ENCODE data around the gene CEMIP. TPM values are rescaled to one million over a fixed set of nuclear protein-coding genes. Genes with fewer than 3 reads are reported as not detected.

The CEMIP gene
- total RNA-seq, 1 experiment from 2014 or later: 0.61 TPM

- TF ChIP-seq EZH2 (IDR thresholded peaks at IDR 0.05; ENCODE audit: low read depth) (no peak), CTCF (conservative IDR thresholded peaks at IDR 0.05) (no peak)
- H3K79me2 ChIP-seq (ENCODE audit: low read depth): no peaks in the 10 kb centered on the region
- H3K36me3 ChIP-seq (ENCODE audit: low read depth): no peaks in the 10 kb centered on the region
- CTCF ChIA-PET: interaction anchor here (2.0 kb wide), 1 partner anchor 191 kb away, joined by 9 read pairs; the partner anchor contains the start of gene CEMIP
- H3F3A ChIP-seq (ENCODE audit: insufficient read depth, low read depth): peaks cover 13% of the 10 kb centered on the region; the same call in 1 of the 2 replicates
- H3K27ac ChIP-seq: 0 out of 2 replicates have a peak overlapping the region, but pooled peaks have one; percentile 6
- H3K4me2 ChIP-seq: peak overlapping the region; percentile 69
- no peaks in the 10 kb centered on the region for H3K9me3 ChIP-seq (ENCODE audit: insufficient read depth, low read depth)
- peaks cover 32% of the 10 kb centered on the region for H3K4me1 ChIP-seq (replicated peaks; ENCODE audit: insufficient read depth)
- no peaks in the 10 kb centered on the region for H3K27me3 ChIP-seq (ENCODE audit: insufficient read depth, low read depth)
- H4K20me1 ChIP-seq (ENCODE audit: insufficient read depth): no peaks in the 10 kb centered on the region
- POLR2A ChIA-PET (ENCODE audit: unreplicated experiment): no interaction called here
- H2AFZ ChIP-seq: no peak overlapping the region
- H3K4me3 ChIP-seq: no peak overlapping the region
- intact Hi-C loops (cut with micrococcal nuclease; ENCODE audit: unreplicated experiment): loop anchor here (2.0 to 5.0 kb wide), 2 partner anchors 114 to 296 kb away; no protein-coding TSS in a partner anchor
- no peaks in the 10 kb centered on the region for H3K9me2 ChIP-seq (ENCODE audit: insufficient read depth)
- no TSS peak for BruUV-seq (replicated peaks)
- no peak for DNase-seq
Observed at GRCh38 chr15:80971143-80971542, 192.0 kb downstream of the CEMIP start.

- Histone ChIP-seq H3K4me2 (no peak overlapping the region), H3K27ac (no peak overlapping the region), H3K4me3 (no peak overlapping the region), H2AFZ (no peak overlapping the region), H3K36me3 (ENCODE audit: low read depth) (no peaks in the 10 kb centered on the region), H3K4me1 (replicated peaks; ENCODE audit: insufficient read depth) (peaks cover 28% of the 10 kb centered on the region), H3K27me3 (ENCODE audit: insufficient read depth, low read depth) (no peaks in the 10 kb centered on the region), H4K20me1 (ENCODE audit: insufficient read depth) (no peaks in the 10 kb centered on the region), H3K9me3 (ENCODE audit: insufficient read depth, low read depth) (no peaks in the 10 kb centered on the region), H3K79me2 (ENCODE audit: low read depth) (no peaks in the 10 kb centered on the region), H3F3A (ENCODE audit: insufficient read depth, low read depth) (peaks cover 13% of the 10 kb centered on the region; the same call in 1 of the 2 replicates), H3K9me2 (ENCODE audit: insufficient read depth) (no peaks in the 10 kb centered on the region)
- intact Hi-C loops (cut with micrococcal nuclease; ENCODE audit: unreplicated experiment): loop anchor here (5.0 kb wide), 1 partner anchor 115 kb away; no protein-coding TSS in a partner anchor
- DNase-seq: no peak
- BruUV-seq (replicated peaks): no TSS peak
- POLR2A ChIA-PET (ENCODE audit: unreplicated experiment): no interaction called here
- TF ChIP-seq CTCF (conservative IDR thresholded peaks at IDR 0.05): no peak
- no peak for TF ChIP-seq EZH2 (IDR thresholded peaks at IDR 0.05; ENCODE audit: low read depth)
- CTCF ChIA-PET: no interaction called here
Observed at GRCh38 chr15:80972276-80972675, 193.1 kb downstream of the CEMIP start.

DNA sequence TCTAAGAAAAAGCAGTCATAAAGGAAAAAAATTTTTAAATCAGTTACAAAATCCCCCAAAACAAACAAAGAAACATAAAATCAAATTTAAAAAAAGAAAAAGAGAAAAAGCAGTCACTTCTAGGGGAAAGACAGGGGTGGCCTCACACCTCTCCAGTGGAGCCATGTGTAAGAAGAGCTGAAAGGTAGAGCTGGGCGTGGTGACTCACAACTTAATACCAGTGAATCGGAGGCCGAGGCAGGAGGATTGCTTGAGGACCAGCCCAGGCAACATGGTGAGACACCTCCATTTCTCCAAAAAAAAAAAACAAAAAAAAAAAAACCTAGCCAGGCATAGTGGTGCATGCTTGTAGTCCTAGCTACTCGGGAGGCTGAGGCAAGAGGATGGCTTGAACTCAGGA lies 195.7 kb downstream of the CEMIP start:
- ChIA-PET POLR2A (ENCODE audit: unreplicated experiment) (interaction anchor here (0.6 to 1.0 kb wide), 3 partner anchors 13 to 1251 kb away, joined by 3 to 20 read pairs (median 19); no protein-coding TSS in a partner anchor), CTCF (interaction anchor here (0.6 to 0.7 kb wide), 3 partner anchors 8 to 538 kb away, joined by 3 to 6 read pairs (median 3); no protein-coding TSS in a partner anchor)
- H2AFZ ChIP-seq: no peak overlapping the region
- BruUV-seq (replicated peaks): no TSS peak
- no peaks in the 10 kb centered on the region for H4K20me1 ChIP-seq (ENCODE audit: insufficient read depth)
- intact Hi-C loops (cut with micrococcal nuclease; ENCODE audit: unreplicated experiment): loop anchor here (5.0 kb wide), 1 partner anchor 118 kb away; no protein-coding TSS in a partner anchor
- no peak for DNase-seq
- TF ChIP-seq CTCF (conservative IDR thresholded peaks at IDR 0.05): no peak
- TF ChIP-seq EZH2 (IDR thresholded peaks at IDR 0.05; ENCODE audit: low read depth): no peak
- H3K4me3 ChIP-seq: no peak overlapping the region
- H3K9me3 ChIP-seq (ENCODE audit: insufficient read depth, low read depth): no peaks in the 10 kb centered on the region
- peaks cover 30% of the 10 kb centered on the region for H3K4me1 ChIP-seq (replicated peaks; ENCODE audit: insufficient read depth)
- H3F3A ChIP-seq (ENCODE audit: insufficient read depth, low read depth): peaks cover 22% of the 10 kb centered on the region; the same call in 1 of the 2 replicates
- H3K36me3 ChIP-seq (ENCODE audit: low read depth): peaks cover 17% of the 10 kb centered on the region
- no peaks in the 10 kb centered on the region for H3K27me3 ChIP-seq (ENCODE audit: insufficient read depth, low read depth)
- H3K27ac ChIP-seq: no peak overlapping the region
- H3K9me2 ChIP-seq (ENCODE audit: insufficient read depth): no peaks in the 10 kb centered on the region
- no peak overlapping the region for H3K4me2 ChIP-seq
- H3K79me2 ChIP-seq (ENCODE audit: low read depth): peaks cover 8% of the 10 kb centered on the region
